ENCODE data around the gene TMEM253.

DNA sequence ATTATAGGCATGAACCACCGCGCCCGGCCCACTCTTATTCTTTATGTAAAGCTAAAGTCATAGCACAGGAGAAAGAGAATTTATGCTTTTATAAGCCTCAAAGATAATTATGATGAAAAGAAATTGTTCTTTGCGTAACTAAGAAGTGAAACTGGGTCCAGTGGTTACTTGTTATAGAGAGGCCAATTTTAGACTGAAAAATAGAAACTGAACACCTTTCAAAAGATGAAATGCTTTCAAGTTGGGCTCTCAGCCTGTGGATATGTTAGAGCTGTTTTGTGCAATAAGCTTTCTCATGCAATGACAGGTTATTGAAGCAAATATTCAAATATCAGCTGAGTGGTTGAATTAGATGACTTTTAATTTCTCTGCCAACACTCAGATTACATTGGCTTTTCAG is 7.9 kb downstream of the TMEM253 start:
- TF ChIP-seq POLR2A (IDR thresholded peaks at IDR 0.05; ENCODE audit: low read depth, low read length) (no peak), TAF1 (IDR thresholded peaks at IDR 0.05; ENCODE audit: low read depth, low read length) (no peak), SPI1 (IDR thresholded peaks at IDR 0.05; ENCODE audit: low read depth, low read length) (0 out of 2 replicates have a peak, but pooled peaks have one; percentile 27), POLR2AphosphoS5 (IDR thresholded peaks at IDR 0.05; ENCODE audit: low read depth, low read length) (no peak), POU2F2 (IDR thresholded peaks at IDR 0.05; ENCODE audit: low read depth, low read length) (no peak)
